Fibroblast of lung (primary cell): ENCODE results near the gene C1QTNF9B.

Source experiments
- EZH2 ChIP-seq: IDR thresholded peaks from 2 replicates; pipeline ENCODE4 v1.5.1; 2012; ENCODE audit warnings: low read length, control low read depth, mild to moderate bottlenecking; ENCODE audit errors: missing control alignments
- TF ChIP-seq, protein P1 (sequence below), 2 donors: IDR thresholded peaks in 1 of 2; conservative IDR thresholded peaks in 1 of 2; 1 replicate in 1 of 2; 2 replicates in 1 of 2; pipeline ENCODE4 v1.5.1; 2011 to 2012; ENCODE audit warnings: low read length in 2 of 2, control low read depth in 1 of 2, inconsistent platforms in 1 of 2, low read depth in 1 of 2, mild to moderate bottlenecking in 1 of 2

DNA sequence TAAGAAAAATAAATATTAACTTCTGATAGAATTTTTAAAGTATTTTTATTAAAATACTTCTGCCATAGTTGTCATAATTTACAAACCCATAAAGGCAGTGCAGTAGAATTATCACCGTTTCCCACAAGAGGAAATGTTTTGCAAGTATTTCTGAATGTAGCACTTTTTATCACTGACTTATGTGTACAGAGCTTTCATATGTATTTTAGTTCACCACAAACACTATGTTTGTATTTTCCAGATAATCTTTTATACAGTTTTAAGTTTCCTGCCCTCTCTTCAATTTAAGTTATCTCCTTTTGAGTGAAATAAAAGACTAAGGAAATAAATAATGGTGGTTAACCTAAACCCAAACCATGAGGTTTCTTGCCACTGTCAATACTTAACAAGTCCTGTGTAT lies 32.3 kb downstream of the C1QTNF9B start:
- TF ChIP-seq, protein P1, sequence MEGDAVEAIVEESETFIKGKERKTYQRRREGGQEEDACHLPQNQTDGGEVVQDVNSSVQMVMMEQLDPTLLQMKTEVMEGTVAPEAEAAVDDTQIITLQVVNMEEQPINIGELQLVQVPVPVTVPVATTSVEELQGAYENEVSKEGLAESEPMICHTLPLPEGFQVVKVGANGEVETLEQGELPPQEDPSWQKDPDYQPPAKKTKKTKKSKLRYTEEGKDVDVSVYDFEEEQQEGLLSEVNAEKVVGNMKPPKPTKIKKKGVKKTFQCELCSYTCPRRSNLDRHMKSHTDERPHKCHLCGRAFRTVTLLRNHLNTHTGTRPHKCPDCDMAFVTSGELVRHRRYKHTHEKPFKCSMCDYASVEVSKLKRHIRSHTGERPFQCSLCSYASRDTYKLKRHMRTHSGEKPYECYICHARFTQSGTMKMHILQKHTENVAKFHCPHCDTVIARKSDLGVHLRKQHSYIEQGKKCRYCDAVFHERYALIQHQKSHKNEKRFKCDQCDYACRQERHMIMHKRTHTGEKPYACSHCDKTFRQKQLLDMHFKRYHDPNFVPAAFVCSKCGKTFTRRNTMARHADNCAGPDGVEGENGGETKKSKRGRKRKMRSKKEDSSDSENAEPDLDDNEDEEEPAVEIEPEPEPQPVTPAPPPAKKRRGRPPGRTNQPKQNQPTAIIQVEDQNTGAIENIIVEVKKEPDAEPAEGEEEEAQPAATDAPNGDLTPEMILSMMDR (conservative IDR thresholded peaks at IDR 0.05 in 1 of 2, IDR thresholded peaks at IDR 0.05 in 1 of 2; ENCODE audit: low read depth in 1 of 2, low read length in 2 of 2), result no peak
- TF ChIP-seq EZH2, result no peak
